ENCODE results near the gene ATP2A2. TPM values are rescaled to one million over a fixed set of nuclear protein-coding genes. Genes with fewer than 3 reads are reported as not detected.

The ATP2A2 gene
- total and polyA plus RNA-seq, 2 of the 8 experiments (the other 6 are each of a cell fraction or from before 2014, with no cell fraction given) = 86.1 to 271 TPM

GRCh38 chr12:110340706-110341105, 59.7 kb downstream of the ATP2A2 start (continued):
- TF ChIP-seq ATF2 (IDR thresholded peaks at IDR 0.05; ENCODE audit: low read length) = no peak
- TF ChIP-seq KDM5A (IDR thresholded peaks at IDR 0.05; ENCODE audit: low read length) = no peak
- TF ChIP-seq KDM1A (IDR thresholded peaks at IDR 0.05; ENCODE audit: borderline replicate concordance, low read length) = no peak
- no peak for TF ChIP-seq EP300 (IDR thresholded peaks at IDR 0.05; ENCODE audit: borderline replicate concordance in 1 of 2, low read depth in 2 of 2, low read length in 2 of 2)
- TF ChIP-seq JUN (IDR thresholded peaks at IDR 0.05; ENCODE audit: low read depth, low read length) = no peak
